HepG2 (cell line): ENCODE results near the gene TRIM77. TPM values are rescaled to one million over a fixed set of nuclear protein-coding genes. Genes with fewer than 3 reads are reported as not detected.

Source experiments
- ATAC-seq: fragments of 200-7000 bp; cut with Tn5 transposase; 3 replicates; pipeline ENCODE4 v1.9.1; 2020; ENCODE audit warnings: mild to moderate bottlenecking, moderate library complexity
- BruUV-seq: library from RNA; stranded (reverse); fragments of 400-500 nt; replicated peaks from 2 replicates; lab custom pipeline; 2021; lab: Mats Ljungman, UMichigan
- CTCF ChIA-PET: fragments of 300-600 bp; formaldehyde crosslinking; extraction: SDS; loops from one replicate; lab custom pipeline; 2021; ENCODE audit warnings: low total read pairs, inconsistent platforms, low intra/inter-chr PET ratio; lab: Yijun Ruan, JAX
- POLR2A ChIA-PET: fragments of 350-600 bp; sonication (Branson Sonifier 250); formaldehyde crosslinking; loops from one replicate; lab custom pipeline; 2020; ENCODE audit warnings: antibody characterized with exemption, inconsistent platforms; lab: Yijun Ruan, JAX
- DNase-seq: peaks from one replicate; pipeline ENCODE4 v3.0.0-alpha.2; 2015; ENCODE audit warnings: low spot score
- FAIRE-seq: peaks from 3 replicates; lab custom pipeline; 2011; peaks lifted over from hg19 to GRCh38; lab: Jason Lieb, UNC
- H2AFZ ChIP-seq: one replicate; pipeline ENCODE4 v1.6.1; 2011; ENCODE audit warnings: low read length, inconsistent platforms
- H3K27ac ChIP-seq: fragments of 300-600 bp; 3 replicates; pipeline ENCODE4 v1.8.0; 2011; ENCODE audit warnings: mixed run types, mild to moderate bottlenecking, mixed read lengths, low read length, inconsistent platforms; ENCODE audit not compliant: insufficient read depth; ENCODE audit errors: extremely low read length
- H3K27me3 ChIP-seq, 2 experiments: fragments of 200-600 bp in 1 of 2; 2 replicates in 1 of 2; 3 replicates in 1 of 2; pipeline versions ENCODE4 v1.6.0 to v1.8.0; 2011; ENCODE audit warnings: low read length in 2 of 2, mild to moderate bottlenecking in 2 of 2, moderate library complexity in 2 of 2, inconsistent platforms in 1 of 2; ENCODE audit not compliant: insufficient read depth in 2 of 2, control insufficient read depth in 1 of 2
- H3K36me3 ChIP-seq, 2 experiments: fragments of 200-600 bp in 1 of 2; replicated peaks in 1 of 2; 2 replicates in 1 of 2; 3 replicates in 1 of 2; pipeline versions ENCODE4 v1.5.1 to v1.8.0; 2011; ENCODE audit warnings: low read length in 2 of 2, inconsistent platforms in 1 of 2; ENCODE audit not compliant: insufficient read depth in 2 of 2, control insufficient read depth in 1 of 2
- H3K4me1 ChIP-seq: 2 replicates; pipeline ENCODE4 v1.5.1; 2012; ENCODE audit warnings: low read length, inconsistent platforms; ENCODE audit not compliant: insufficient read depth
- H3K4me2 ChIP-seq: 2 replicates; pipeline ENCODE4 v1.6.0; 2011; ENCODE audit warnings: low read depth, low read length, inconsistent platforms
- H3K4me3 ChIP-seq, 3 experiments: fragments of 200-600 bp in 1 of 3; sonication (generic), shearing (Covaris generic) in 1 of 3; replicated peaks in 1 of 3; 2 replicates each; pipeline ENCODE4 v1.5.1; 2011 to 2016; ENCODE audit warnings: low read length in 3 of 3, inconsistent platforms in 2 of 3, low read depth in 2 of 3, mild to moderate bottlenecking in 2 of 3, control low read depth in 1 of 3, mixed read lengths in 1 of 3; ENCODE audit not compliant: insufficient read depth in 1 of 3
- H3K79me2 ChIP-seq: one replicate; pipeline ENCODE4 v1.6.1; 2011; ENCODE audit warnings: low read length, inconsistent platforms; ENCODE audit not compliant: insufficient read depth
- H3K9ac ChIP-seq: 2 replicates; pipeline ENCODE4 v1.6.0; 2011; ENCODE audit warnings: mild to moderate bottlenecking, low read depth, low read length, inconsistent platforms; ENCODE audit not compliant: insufficient read depth
- H3K9me3 ChIP-seq: 2 replicates; pipeline ENCODE4 v1.5.1; 2012; ENCODE audit warnings: mild to moderate bottlenecking, low read length
- H4K20me1 ChIP-seq: 2 replicates; pipeline ENCODE4 v1.6.0; 2011; ENCODE audit warnings: inconsistent platforms, mild to moderate bottlenecking, low read length, moderate library complexity; ENCODE audit not compliant: insufficient read depth
- ATF1 ChIP-seq: IDR thresholded peaks from 2 replicates; pipeline ENCODE4 v1.6.1; 2016; ENCODE audit warnings: mild to moderate bottlenecking, control low read depth
- FOXO4 ChIP-seq: sonication (generic); formaldehyde crosslinking; conservative IDR thresholded peaks from 2 replicates; pipeline ENCODE4 v1.8.1; 2023; ENCODE audit warnings: missing genetic modification reagents
- GABPB1 ChIP-seq: IDR thresholded peaks from 2 replicates; pipeline ENCODE4 v1.6.1; 2016; ENCODE audit warnings: mild to moderate bottlenecking, missing genetic modification reagents, moderate library complexity, missing compliant biosample characterization
- JUND ChIP-seq: sonication (generic); formaldehyde crosslinking; IDR thresholded peaks from 2 replicates; pipeline ENCODE4 v1.8.0; 2022; ENCODE audit warnings: mild to moderate bottlenecking, missing genetic modification reagents
- LRRFIP1 ChIP-seq: sonication (generic); formaldehyde crosslinking; conservative IDR thresholded peaks from 2 replicates; pipeline ENCODE4 v1.4.0; 2020; ENCODE audit warnings: missing genetic modification reagents
- PHF8 ChIP-seq: sonication (generic); formaldehyde crosslinking; IDR thresholded peaks from 2 replicates; pipeline ENCODE4 v1.5.0; 2020; ENCODE audit warnings: missing genetic modification reagents
- REL ChIP-seq: sonication (generic); formaldehyde crosslinking; conservative IDR thresholded peaks from 2 replicates; pipeline ENCODE4 v1.8.0; 2022; ENCODE audit warnings: mild to moderate bottlenecking, missing genetic modification reagents, moderate library complexity
- RNF219 ChIP-seq: sonication (generic); formaldehyde crosslinking; IDR thresholded peaks from 2 replicates; pipeline ENCODE4 v1.5.0; 2020; ENCODE audit warnings: mild to moderate bottlenecking, missing genetic modification reagents
- THAP9 ChIP-seq: sonication (generic); formaldehyde crosslinking; IDR thresholded peaks from 2 replicates; pipeline ENCODE4; 2020; ENCODE audit warnings: missing genetic modification reagents, mild to moderate bottlenecking, borderline replicate concordance
- ZNF503 ChIP-seq: sonication (generic); formaldehyde crosslinking; IDR thresholded peaks from 2 replicates; pipeline ENCODE4 v1.4.0; 2020; ENCODE audit warnings: missing genetic modification reagents
- ZNF883 ChIP-seq: sonication (generic); formaldehyde crosslinking; IDR thresholded peaks from 2 replicates; pipeline ENCODE4 v1.5.1; 2020; ENCODE audit warnings: mild to moderate bottlenecking, missing genetic modification reagents; ENCODE audit errors: not compliant biosample characterization
- WGBS: methylation state at CpG from one replicate; pipeline ENCODE4 v1.1.6; 2017; ENCODE audit warnings: low lambda C conversion rate; 5-methylcytosine and 5-hydroxymethylcytosine counted together
- in situ Hi-C: cut with HindIII; loops from 2 replicates; pipeline ENCODE4 v1.10.0; 2017; ENCODE audit warnings: low pct_unique_long_range_greater_than_20kb; ENCODE audit not compliant: extremely low pct_ligation_motif_present
- intact Hi-C: fragments of 100-400 bp; cut with micrococcal nuclease; formaldehyde crosslinking; loops from one replicate; pipeline ENCODE4 v1.10.0; 2022; ENCODE audit not compliant: unreplicated experiment
- polyA plus RNA-seq, 8 experiments: library from polyadenylated mRNA; depleted of rRNA in 3 of 8; stranded (reverse) in 7 of 8; unstranded in 1 of 8; fragments of >200 nt; fragmentation: Illumina TruSeq in 4 of 8; extraction: Trizol in 4 of 8; gene quantifications; 2 replicates each; pipeline versions ENCODE4 v1.2.1 to v1.2.3, GENCODE V29; 2011 to 2016; ENCODE audit warnings: low read depth in 4 of 8, missing spikeins in 1 of 8, mixed read lengths in 1 of 8; ENCODE audit not compliant: insufficient read depth in 1 of 8
- total RNA-seq, 5 experiments: library from RNA; depleted of rRNA; stranded (reverse); fragments of >200 nt; fragmentation: Illumina TruSeq; extraction: Trizol; gene quantifications; 2 replicates each; pipeline ENCODE4 v1.2.3, GENCODE V29; 2016; ENCODE audit warnings: low read depth in 1 of 5

TRIM77 gene
- total and polyA plus RNA-seq, 2 of the 13 experiments (the other 11 are each of a cell fraction or from before 2014, with no cell fraction given), result not detected

- H4K20me1 ChIP-seq, result no peaks in the 10 kb centered on the region
- no TSS peak for BruUV-seq
- H3K79me2 ChIP-seq, result no peaks in the 10 kb centered on the region
- in situ Hi-C loops (no loop called here), intact Hi-C loops (no loop called here)
- no peak overlapping the region for H2AFZ ChIP-seq
- 0% methylated on average over 1 of the region's 1 CpG for WGBS
- ATAC-seq, result no peak
- H3K9me3 ChIP-seq, result no peaks in the 10 kb centered on the region
- CTCF ChIA-PET, result no interaction called here
- H3K27me3 ChIP-seq, result no peaks in the 10 kb centered on the region
- H3K27ac ChIP-seq, result no peak overlapping the region
- no peaks in the 10 kb centered on the region for H3K4me1 ChIP-seq
- POLR2A ChIA-PET, result no interaction called here
- no peak overlapping the region for H3K4me3 ChIP-seq
- no peaks in the 10 kb centered on the region for H3K36me3 ChIP-seq
- H3K4me2 ChIP-seq, result no peak overlapping the region
- FAIRE-seq, result no peak
- no peak overlapping the region for H3K9ac ChIP-seq
- no peak for DNase-seq
- TF ChIP-seq GABPB1 (CRISPR knock-in tag) (no peak), ZNF503 (CRISPR knock-in tag) (no peak), JUND (no peak), RNF219 (no peak), PHF8 (CRISPR knock-in tag) (no peak), LRRFIP1 (CRISPR knock-in tag) (no peak), ZNF883 (CRISPR knock-in tag) (no peak), REL (CRISPR knock-in tag) (no peak), FOXO4 (CRISPR knock-in tag) (no peak), ATF1 (CRISPR knock-in tag) (no peak), THAP9 (CRISPR knock-in tag) (no peak)
Measured at GRCh38 chr11:89736566-89736965, 26.5 kb downstream of the TRIM77 start.
